BJ (cell line): ENCODE results near the gene HS3ST5. TPM values are rescaled to one million over a fixed set of nuclear protein-coding genes. Genes with fewer than 3 reads are reported as not detected.

ENCODE experiments used
- CTCF ChIA-PET: fragments of 350-600 bp; formaldehyde crosslinking; extraction: SDS; loops from one replicate; lab custom pipeline; 2021; ENCODE audit warnings: antibody characterized with exemption, inconsistent platforms; lab: Yijun Ruan, JAX
- POLR2A ChIA-PET: fragments of 300-600 bp; sonication (Branson Sonifier 250); formaldehyde crosslinking; extraction: SDS; loops from one replicate; lab custom pipeline; 2021; ENCODE audit warnings: antibody characterized with exemption; lab: Charles Lee
- DNase-seq: peaks from one replicate; pipeline ENCODE4 v3.0.0-alpha.2; 2011; ENCODE audit warnings: low read depth
- H3K27me3 ChIP-seq: 2 replicates; pipeline ENCODE4 v1.6.0; 2011; ENCODE audit warnings: low read length; ENCODE audit not compliant: control insufficient read depth, insufficient read depth
- H3K36me3 ChIP-seq: 2 replicates; pipeline ENCODE4 v1.5.1; 2011; ENCODE audit warnings: low read length; ENCODE audit not compliant: control insufficient read depth, insufficient read depth
- H3K4me3 ChIP-seq: 2 replicates; pipeline ENCODE4 v1.5.1; 2011; ENCODE audit warnings: low read depth, mild to moderate bottlenecking, control low read depth, low read length
- CTCF ChIP-seq: IDR thresholded peaks from 2 replicates; pipeline ENCODE4 v1.5.1; 2011; ENCODE audit warnings: low read depth, mild to moderate bottlenecking, control low read depth, inconsistent platforms, low read length, moderate library complexity; ENCODE audit not compliant: insufficient read depth
- polyA plus RNA-seq: library from polyadenylated mRNA; depleted of rRNA; stranded (reverse); fragments of >200 nt; gene quantifications from 2 replicates; pipeline ENCODE4 v1.2.3, GENCODE V29; 2011

The HS3ST5 gene
- polyA plus RNA-seq, 1 experiment = not detected

GRCh38 chr6:114179411-114179810 lies 163.4 kb downstream of the HS3ST5 start:
- DNase-seq = no peak
- no peak for TF ChIP-seq CTCF
- no peak overlapping the region for H3K4me3 ChIP-seq
- H3K36me3 ChIP-seq = no peaks in the 10 kb centered on the region
- CTCF ChIA-PET = no interaction called here
- POLR2A ChIA-PET = no interaction called here
- H3K27me3 ChIP-seq = no peaks in the 10 kb centered on the region

GRCh38 chr6:114176726-114177125 lies 166.1 kb downstream of the HS3ST5 start:
- Histone ChIP-seq H3K27me3 (no peaks in the 10 kb centered on the region), H3K4me3 (no peak overlapping the region), H3K36me3 (no peaks in the 10 kb centered on the region)
- no peak for TF ChIP-seq CTCF
- POLR2A ChIA-PET = no interaction called here
- CTCF ChIA-PET = no interaction called here
- DNase-seq = no peak

GRCh38 chr6:114172576-114173260 lies 170.1 kb downstream of the HS3ST5 start:
- POLR2A ChIA-PET = no interaction called here
- CTCF ChIA-PET = no interaction called here
- Histone ChIP-seq H3K27me3 (no peaks in the 10 kb centered on the region), H3K36me3 (no peaks in the 10 kb centered on the region), H3K4me3 (no peak overlapping the region)
- no peak for TF ChIP-seq CTCF
- no peak for DNase-seq

- POLR2A ChIA-PET = no interaction called here
Observed at GRCh38 chr6:114171473-114171872, 171.3 kb downstream of the HS3ST5 start.

GRCh38 chr6:114170958-114171387 lies 171.8 kb downstream of the HS3ST5 start:
- ChIA-PET CTCF (interaction anchor here (0.9 kb wide), 1 partner anchor 176 kb away, joined by 3 read pairs; no protein-coding TSS in a partner anchor), POLR2A (no interaction called here)
- TF ChIP-seq CTCF = no peak
- DNase-seq = no peak
- Histone ChIP-seq H3K36me3 (no peaks in the 10 kb centered on the region), H3K4me3 (no peak overlapping the region), H3K27me3 (no peaks in the 10 kb centered on the region)

More at GRCh38 chr6:114171473-114171872, 171.3 kb downstream of the HS3ST5 start:
- CTCF ChIA-PET = interaction anchor here (0.9 kb wide), 1 partner anchor 177 kb away, joined by 3 read pairs; no protein-coding TSS in a partner anchor
- TF ChIP-seq CTCF = no peak
- Histone ChIP-seq H3K36me3 (no peaks in the 10 kb centered on the region), H3K4me3 (no peak overlapping the region), H3K27me3 (no peaks in the 10 kb centered on the region)
- no peak for DNase-seq
